SKM-1 (cell line): Measurements from ENCODE around the gene NEURL1.
"Not testable (repeated sequence)": the region's sequence is repeated elsewhere in the genome, so short reads cannot be mapped to it uniquely, and the experiment has no call there.

Experiments
- DNase-seq: peaks from one replicate; lab custom pipeline; 2025; ENCODE audit not compliant: unreplicated experiment; lab: John Stamatoyannopoulos, UW

Gene NEURL1

DNA sequence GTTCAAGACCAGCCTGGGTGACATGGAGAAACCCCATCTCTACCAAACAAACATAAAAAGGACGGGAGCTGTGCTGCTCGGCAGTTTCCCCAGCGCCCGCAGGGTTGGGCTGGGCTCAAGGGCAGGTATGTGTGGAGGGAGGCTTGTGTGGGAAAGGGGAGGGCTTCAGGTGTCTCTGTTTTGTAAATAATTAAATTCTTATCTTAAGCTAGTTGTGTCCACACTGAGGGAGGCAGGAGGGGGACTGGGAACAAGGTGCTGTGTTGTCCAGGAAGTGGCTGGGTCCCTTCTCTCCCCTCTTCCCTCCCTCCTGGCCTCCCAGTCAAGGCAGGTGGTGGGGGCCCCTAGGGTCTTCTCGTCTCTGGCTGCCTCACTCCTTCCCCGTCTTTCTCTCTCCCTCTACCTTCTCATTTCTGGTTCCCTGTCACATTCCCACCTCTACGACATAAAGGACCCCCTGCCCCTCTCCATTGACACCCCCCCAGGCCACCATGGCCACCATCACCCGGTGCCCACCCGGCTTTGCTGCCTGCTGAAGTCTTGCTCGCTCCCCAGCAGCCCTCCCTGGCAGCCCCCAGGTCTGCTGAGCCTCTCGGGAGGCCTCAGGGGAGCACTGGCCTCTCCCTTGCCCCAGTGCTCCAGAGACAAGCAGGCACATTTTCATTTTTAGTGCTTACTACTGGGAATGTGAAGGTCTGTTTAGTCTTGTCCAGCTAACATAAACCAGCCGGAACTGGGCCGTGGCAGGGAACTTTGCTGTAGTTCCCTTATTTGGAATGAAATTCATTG, 19.3 kb downstream of the NEURL1 start:
- no peak for DNase-seq

DNA sequence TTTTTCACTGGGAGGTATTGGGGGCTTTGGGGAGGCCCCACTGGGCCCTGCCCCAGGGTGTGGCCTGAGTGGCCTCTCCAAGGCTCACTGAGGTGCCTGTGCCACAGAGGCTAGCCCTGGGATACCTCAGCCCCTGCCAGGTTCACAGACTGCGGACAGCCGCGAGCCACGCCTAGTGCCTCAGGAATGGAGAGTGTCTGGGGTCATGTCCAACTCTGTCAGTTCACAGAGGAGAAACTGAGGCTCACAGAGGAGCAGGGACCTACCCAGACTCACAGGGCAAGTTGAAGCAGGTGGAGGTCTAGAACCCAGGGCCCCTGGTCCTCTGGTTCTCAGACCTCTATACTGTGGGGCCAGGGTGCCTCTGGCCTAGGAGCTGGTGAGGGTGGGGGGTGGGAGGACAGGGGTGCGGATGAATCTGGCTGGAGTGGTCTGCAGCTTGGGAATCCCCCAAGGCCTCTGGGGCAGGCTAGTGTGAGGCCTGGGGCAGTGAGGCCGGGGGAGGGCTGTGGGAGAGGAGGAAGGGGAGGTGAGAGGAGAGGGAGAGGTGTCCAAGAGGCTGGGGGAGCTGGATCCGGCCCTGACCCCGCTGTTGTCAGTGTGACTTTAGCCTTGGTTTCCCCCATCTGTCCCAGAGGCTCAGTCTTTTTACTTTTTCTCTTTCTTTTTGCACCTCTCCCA, 20.0 kb downstream of the NEURL1 start:
- no peak for DNase-seq

- no peak for DNase-seq
Observed at GRCh38 chr10:103514244-103514643, 20.7 kb downstream of the NEURL1 start.

DNA sequence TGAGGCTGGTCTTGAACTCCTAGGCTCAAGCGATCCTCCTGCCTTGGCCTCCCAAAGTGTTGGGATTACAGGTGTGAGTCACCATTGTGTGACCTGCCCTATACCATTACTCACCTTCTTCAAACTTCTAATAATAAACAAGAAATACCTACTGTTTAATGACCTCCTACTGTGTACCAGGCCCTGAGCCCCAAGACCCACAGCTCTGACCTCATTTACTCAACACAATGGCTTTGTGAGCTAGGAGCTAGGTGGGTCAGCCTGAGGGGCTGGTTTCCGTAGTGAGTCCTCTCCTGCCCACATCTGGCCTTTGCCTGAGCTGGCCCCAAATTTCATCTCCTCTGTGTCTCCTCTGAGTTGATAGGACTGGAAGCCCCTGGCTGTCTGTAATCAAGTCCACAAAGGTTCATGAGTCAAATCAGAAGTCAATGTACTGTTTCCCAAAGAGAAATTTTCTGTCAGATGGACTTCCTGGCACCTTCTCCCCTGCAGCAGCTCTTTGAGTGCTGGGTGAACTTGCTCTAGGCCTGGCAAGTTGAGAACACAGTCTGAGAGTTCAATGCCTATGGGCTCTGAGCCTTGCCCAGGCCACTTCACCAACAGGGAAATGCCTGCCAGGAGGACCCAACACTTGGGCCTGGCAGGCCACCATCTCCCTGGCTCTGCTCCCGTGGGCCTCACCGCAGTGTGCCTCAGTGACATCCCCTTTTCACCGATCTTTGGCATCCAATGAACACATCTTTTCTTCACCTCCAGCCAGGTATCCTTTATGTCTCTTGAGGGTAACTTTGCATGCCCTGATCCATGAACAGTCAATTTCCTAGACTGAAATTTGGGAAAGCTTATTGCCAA, 24.0 kb downstream of the NEURL1 start:
- DNase-seq: no peak

DNA sequence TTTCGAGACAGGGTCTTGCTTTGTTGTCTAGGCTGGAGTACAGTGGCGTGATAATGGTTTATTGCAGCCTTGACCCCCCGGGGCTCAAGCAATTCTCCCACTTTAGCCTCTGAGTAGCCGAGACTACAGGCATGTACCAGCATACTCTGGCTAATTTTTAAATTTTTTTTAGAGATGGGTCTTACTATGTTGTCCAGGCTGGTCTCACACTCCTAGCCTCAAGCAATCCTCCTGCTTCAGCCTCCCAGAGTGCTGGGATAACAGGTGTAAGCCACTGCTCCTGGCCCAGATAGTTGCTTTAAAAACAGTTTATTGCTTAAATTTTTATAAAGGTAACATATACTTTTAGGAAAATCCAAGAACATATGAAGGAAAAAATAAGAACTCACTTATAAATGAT, 26.3 kb downstream of the NEURL1 start:
- no peak for DNase-seq

DNA sequence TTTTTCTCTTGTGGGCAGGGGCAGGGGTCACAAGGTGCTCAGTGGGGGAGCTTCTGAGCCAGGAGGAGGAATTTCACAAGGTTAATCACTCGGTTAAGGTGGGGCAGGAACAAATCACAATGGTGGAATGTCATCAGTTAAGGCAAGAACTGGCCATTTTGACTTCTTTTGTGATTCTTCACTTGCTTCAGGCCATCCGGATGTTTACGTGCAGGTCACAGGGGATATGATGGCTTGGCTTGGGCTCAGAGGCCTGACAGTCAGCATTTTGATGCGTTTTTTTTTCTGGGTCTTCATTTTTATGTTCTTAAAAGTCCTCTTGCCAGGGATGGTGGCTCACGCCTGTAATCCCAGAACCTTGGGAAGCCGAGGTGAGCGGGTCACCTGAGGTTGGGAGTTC, 28.5 kb downstream of the NEURL1 start:
- DNase-seq: not testable (repeated sequence)

GRCh38 chr10:103523683-103524082, 30.2 kb downstream of the NEURL1 start:
- no peak for DNase-seq

DNA sequence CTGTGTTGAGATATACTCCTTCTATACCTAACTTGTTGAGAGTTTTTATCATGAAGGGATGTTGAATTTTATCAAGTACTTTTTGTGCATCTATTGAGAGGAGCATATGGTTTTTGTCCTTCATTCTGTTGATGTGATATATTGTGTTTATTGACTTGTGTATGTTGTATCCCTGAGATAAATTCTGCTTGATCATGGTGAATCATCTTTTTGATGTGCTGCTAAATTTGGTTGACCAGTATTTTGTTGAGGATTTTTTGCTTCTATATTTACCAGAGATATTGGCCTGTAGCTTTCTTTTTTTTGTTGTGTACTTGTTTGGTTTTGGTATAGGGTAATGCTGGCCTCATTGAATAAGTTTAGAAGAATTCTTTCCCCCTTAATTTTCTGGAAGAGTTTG, 32.4 kb downstream of the NEURL1 start:
- no peak for DNase-seq

DNA sequence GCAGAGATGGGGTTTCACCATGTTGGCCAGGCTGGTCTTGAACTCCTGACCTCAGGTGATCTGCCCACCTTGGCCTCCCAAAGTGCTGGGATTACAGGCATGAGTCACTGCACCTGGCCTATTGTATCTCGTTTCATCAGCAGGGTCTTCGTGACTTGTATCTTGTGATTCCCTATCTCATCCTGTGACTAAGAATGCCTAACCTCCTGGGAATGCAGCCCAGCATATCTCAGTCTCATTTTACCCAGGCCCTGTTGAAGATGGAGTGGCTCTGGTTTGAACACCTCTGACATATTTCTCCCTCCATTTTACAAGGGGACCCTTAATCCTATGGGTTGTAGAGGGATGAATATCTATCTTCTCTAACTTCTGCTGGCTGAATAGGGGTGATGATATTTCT, 34.0 kb downstream of the NEURL1 start:
- DNase-seq: not testable (repeated sequence)

- no peak for DNase-seq
Observed at GRCh38 chr10:103528549-103528948, 35.0 kb downstream of the NEURL1 start.

DNA sequence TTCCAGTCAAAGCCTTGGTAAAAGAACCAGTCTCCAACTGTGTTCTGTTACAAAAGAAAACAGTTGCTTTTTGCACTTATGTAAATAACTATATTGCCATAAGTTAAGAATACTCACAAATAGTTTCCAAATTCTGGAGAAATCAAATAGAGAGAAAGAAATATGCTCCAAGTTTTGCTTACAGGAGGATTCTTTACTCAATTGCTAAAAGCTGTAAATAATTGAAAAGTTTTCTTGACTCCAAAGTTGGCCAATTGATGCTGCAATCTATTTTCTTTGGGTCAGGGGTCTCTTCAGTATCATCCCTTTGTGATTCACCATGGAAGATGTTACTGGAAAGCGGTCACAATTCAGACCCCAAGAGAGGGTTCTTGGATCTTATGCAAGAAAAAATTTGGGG, 36.0 kb downstream of the NEURL1 start:
- no peak for DNase-seq

- no peak for DNase-seq
Observed at GRCh38 chr10:103533827-103534226, 40.3 kb downstream of the NEURL1 start.

DNA sequence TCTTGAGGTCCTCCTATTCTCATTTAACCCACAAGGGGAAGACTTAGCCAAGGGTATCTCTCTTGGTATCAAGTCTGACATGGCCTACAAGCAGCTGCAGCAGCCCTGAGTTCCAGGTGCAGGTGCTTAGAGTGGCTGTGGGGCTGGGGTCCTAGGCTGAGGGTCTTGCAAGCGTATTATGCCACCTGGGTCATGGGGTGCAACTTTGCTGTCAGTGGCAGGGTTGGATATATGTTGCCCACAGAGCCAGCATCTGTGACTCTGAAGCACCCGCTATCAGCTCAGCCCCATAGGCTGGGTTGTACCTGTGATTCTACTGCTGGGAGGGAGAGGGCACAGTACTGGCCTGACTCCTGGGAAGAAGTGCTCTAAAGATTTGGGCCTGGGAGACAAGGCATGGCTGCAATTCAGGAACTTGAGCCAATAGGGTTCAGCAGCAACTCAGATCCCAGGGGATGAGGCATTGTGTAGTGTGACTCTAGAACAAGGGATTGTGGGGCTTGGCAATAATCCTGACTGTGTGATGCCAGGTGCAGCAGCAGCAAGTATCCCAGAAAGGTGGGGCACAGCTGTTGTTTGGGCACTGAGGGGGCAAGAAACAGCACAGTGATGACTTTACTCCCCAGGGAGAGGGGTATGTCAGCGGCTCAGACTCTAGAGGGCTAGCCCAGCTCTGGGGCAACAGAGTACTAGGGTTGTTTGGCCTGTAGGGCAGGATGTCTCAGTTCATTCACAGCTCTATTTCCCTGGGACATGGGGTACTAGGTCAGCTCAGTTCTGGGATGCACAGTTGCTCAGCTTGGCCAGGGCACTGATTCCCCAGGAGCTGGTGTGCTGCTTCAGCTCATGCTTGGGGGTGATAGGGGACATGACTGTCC, 41.4 kb downstream of the NEURL1 start:
- no peak for DNase-seq

DNA sequence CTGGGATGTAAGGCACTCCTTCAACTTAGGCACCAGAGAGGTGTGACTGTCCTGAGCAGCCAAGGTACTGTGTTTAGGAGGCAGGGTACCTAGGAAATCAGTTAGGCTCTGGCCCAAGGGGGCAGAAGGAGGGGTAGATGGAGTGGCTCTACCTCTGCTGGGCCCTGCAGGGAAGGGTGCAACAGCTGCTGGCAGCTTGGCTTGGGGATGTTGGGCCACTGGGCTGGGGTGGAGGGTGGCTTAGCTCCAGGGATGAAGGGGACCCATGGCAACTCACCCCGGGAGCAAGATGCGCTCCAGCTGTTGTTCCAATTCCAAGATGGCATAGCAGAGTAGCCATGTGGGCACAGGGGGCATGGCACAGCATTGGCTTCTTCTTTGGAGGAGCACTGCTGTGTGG, 42.1 kb downstream of the NEURL1 start:
- no peak for DNase-seq

DNA sequence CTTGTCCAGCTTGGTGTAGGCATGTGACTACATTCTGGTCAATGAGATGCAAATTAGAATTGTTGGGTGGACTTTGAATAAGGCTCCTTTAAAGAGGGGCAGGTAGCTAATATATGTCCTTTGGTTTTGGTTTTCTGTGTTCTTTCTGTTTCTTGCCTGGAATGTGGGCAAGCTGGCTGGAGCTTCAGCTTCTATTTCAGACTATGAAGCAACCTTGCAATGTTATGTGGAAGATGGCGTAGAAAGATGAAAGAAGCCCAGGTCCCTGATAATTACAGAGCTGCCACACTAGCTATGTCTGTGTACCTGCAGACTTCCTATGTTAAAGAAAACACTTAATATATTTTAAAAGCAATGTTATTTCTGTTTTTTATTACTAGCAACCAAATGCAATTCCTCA, 46.2 kb downstream of the NEURL1 start:
- no peak for DNase-seq

GRCh38 chr10:103540722-103541121, 47.2 kb downstream of the NEURL1 start:
- DNase-seq: no peak

GRCh38 chr10:103541616-103542015, 48.1 kb downstream of the NEURL1 start:
- no peak for DNase-seq

DNA sequence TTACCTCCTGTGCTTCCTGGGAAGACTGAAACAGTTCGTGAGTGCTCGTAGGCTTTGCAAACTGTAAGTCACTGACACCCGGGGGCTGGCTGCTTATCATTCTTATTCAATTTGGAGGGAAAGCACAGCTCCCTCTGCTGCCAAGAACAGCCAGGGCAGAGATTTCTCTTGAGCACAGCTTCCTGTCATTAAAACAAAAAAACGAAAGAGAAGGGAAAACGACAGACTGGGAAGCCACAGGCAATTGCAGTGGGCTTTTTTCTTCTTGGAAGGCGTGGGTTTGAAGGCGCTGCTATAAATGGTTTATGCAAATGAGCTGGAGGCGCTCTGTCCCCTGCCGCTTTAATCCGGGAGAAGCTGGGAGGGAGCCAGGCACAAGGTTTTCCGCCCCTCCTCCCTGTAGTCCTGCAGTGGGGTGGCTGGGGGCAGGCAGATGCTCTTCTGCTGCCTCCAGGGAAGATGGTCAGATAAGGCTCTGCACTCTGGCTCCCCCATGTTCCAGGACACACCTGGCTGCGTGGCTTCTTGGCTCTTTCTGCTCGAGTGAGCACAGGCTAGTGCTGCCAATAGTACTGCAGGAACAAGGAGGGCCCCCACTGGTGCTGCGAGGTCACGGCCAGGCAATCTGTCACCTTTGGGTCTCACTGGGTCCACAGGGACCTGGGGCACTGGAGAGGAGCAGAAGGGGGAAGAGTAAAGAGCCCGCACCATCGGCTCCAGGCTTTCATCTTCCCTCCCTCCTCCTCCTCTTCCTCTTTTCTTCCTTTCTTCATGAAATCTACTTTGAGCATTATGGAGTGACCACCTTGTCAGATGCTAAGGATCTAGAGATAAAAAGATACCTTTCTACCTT, 49.5 kb downstream of the NEURL1 start:
- no peak for DNase-seq

GRCh38 chr10:103543617-103544525, 50.4 kb downstream of the NEURL1 start:
- no peak for DNase-seq
